Activated CD4-positive, alpha-beta T cell treated with anti-CD3 and anti-CD28 coated beads, Interleukin-2, Interleukin-6, amounts not matched to agents 100 ng/mL and 50 ng/mL, durations not matched to agents 16 hours and 8 hours (primary cell): Measurements from ENCODE around the gene CCDC184.
"Not testable (repeated sequence)": the region's sequence is repeated elsewhere in the genome, so short reads cannot be mapped to it uniquely, and the experiment has no call there.

Source experiments
- DNase-seq: peaks from one replicate; pipeline ENCODE4 v3.0.0-alpha.2; 2020

Gene CCDC184

GRCh38 chr12:48216785-48217184, 33.3 kb downstream of the CCDC184 start:
- DNase-seq = no peak

- no peak for DNase-seq
These were observed 36.2 kb downstream of the CCDC184 start for GRCh38 chr12:48219631-48220030.

DNA sequence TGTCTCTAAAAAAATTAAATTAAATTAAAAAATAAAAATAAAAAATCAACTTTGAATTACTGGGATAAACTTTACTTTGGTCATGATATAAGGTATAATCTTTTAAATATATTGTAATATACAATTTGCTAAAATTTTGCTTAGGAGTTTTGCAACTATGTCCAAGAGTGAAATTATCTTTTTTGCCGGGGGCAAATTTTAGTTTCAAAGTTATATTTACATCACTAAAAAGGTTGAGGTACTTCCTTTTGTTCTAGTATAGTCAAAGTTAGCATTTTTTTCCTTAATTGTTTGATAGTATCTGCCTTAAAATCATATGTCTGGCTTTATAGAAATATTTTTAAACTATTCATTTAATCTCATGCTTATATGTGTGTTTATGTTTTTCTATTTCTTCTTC, 37.3 kb downstream of the CCDC184 start:
- no peak for DNase-seq

DNA sequence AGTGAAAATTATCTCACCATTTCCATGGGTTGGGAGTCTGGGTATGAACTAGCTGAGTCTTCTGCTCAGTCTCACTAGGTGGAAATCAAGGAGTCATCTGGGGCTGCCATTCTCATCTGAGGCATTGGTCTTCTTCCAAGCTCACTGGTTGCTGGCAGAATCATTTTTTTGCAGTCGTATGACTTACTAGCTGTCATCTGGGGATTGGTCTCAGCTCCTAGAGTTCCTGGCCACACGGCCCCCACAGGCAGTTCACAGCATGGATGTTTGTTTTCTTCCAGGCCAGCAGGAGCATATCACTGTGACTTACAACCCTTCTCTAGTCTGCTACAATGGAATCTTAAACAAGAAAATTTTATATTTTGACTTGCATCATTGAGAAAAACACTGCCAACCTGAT, 38.2 kb downstream of the CCDC184 start:
- DNase-seq = no peak

GRCh38 chr12:48224533-48224932, 41.1 kb downstream of the CCDC184 start:
- DNase-seq = not testable (repeated sequence)

GRCh38 chr12:48231169-48231958, 47.9 kb downstream of the CCDC184 start:
- not testable (repeated sequence) for DNase-seq
